BE2C (cell line): ENCODE data around the gene NDUFA8.

Experiments used
- DNase-seq: peaks from one replicate; pipeline ENCODE4 v3.0.0-alpha.2; 2020
- H3K27me3 ChIP-seq: fragments of 250-450 bp; sonication (Bioruptor Pico); 2 replicates; pipeline ENCODE4 v1.5.1; 2020; ENCODE audit warnings: mild to moderate bottlenecking
- H3K36me3 ChIP-seq: fragments of 250-450 bp; sonication (Bioruptor Pico); 2 replicates; pipeline ENCODE4 v1.5.1; 2020; ENCODE audit warnings: mild to moderate bottlenecking
- H3K4me1 ChIP-seq: fragments of 250-450 bp; sonication (Bioruptor Pico); 2 replicates; pipeline ENCODE4 v1.5.1; 2020
- H3K4me3 ChIP-seq: 2 replicates; pipeline ENCODE4 v1.5.1; 2011; ENCODE audit warnings: low read depth, low read length
- H3K9me3 ChIP-seq: fragments of 250-450 bp; sonication (Bioruptor Pico); 2 replicates; pipeline ENCODE4 v1.5.1; 2020
- TF ChIP-seq, protein P1 (sequence below): IDR thresholded peaks from 2 replicates; pipeline ENCODE4 v1.5.1; 2012; ENCODE audit warnings: mild to moderate bottlenecking, low read depth, low read length

Gene NDUFA8

GRCh38 chr9:122132539-122132938, 27.0 kb downstream of the NDUFA8 start:
- H3K36me3 ChIP-seq: no peaks in the 10 kb centered on the region
- H3K27me3 ChIP-seq: no peaks in the 10 kb centered on the region
- H3K4me1 ChIP-seq: peaks cover 6% of the 10 kb centered on the region; the same call in 1 of the 2 replicates
- no peak overlapping the region for H3K4me3 ChIP-seq
- TF ChIP-seq, protein P1, sequence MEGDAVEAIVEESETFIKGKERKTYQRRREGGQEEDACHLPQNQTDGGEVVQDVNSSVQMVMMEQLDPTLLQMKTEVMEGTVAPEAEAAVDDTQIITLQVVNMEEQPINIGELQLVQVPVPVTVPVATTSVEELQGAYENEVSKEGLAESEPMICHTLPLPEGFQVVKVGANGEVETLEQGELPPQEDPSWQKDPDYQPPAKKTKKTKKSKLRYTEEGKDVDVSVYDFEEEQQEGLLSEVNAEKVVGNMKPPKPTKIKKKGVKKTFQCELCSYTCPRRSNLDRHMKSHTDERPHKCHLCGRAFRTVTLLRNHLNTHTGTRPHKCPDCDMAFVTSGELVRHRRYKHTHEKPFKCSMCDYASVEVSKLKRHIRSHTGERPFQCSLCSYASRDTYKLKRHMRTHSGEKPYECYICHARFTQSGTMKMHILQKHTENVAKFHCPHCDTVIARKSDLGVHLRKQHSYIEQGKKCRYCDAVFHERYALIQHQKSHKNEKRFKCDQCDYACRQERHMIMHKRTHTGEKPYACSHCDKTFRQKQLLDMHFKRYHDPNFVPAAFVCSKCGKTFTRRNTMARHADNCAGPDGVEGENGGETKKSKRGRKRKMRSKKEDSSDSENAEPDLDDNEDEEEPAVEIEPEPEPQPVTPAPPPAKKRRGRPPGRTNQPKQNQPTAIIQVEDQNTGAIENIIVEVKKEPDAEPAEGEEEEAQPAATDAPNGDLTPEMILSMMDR: no peak
- H3K9me3 ChIP-seq: no peaks in the 10 kb centered on the region
- DNase-seq: no peak

DNA sequence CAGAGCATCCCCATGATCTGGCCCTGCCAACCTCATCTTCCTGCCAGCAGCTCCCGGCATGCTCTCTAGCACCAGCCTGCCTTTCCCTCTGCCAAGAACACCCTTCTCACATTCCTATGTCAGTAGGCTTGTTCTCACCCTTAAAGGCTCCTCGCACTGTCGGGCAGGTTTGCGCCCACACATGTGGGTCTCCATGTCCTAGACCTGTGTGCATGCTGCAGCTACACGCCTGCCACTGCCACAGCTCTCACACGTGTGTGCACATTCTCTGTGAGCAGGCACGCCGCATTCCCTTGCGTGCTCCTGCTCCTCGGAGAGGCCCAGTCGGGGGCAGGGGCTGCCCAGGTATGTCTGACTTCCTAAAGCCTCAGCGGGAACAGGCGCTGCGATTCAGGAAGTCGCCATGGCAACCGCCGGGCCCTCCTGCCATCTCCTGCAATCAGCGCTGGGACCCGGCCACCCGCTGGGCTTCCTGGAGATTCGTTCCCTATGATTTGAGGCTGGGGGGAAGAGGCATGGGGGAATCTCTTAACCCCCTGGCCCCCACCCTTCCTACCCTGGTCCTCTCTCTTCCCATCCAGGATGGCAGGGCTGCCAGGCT, 28.1 kb downstream of the NDUFA8 start:
- TF ChIP-seq, protein P1: no peak
- no peaks in the 10 kb centered on the region for H3K27me3 ChIP-seq

GRCh38 chr9:122130837-122131236, 28.7 kb downstream of the NDUFA8 start:
- TF ChIP-seq, protein P1: no peak
- H3K36me3 ChIP-seq: no peaks in the 10 kb centered on the region
- H3K4me3 ChIP-seq: no peak overlapping the region
- no peaks in the 10 kb centered on the region for H3K9me3 ChIP-seq
- no peak for DNase-seq
- H3K27me3 ChIP-seq: no peaks in the 10 kb centered on the region
- H3K4me1 ChIP-seq: peaks cover 6% of the 10 kb centered on the region; the same call in 1 of the 2 replicates

More for the DNA sequence above, 28.1 kb downstream of the NDUFA8 start:
- Histone ChIP-seq H3K4me3 (no peak overlapping the region), H3K4me1 (peaks cover 6% of the 10 kb centered on the region; the same call in 1 of the 2 replicates), H3K36me3 (no peaks in the 10 kb centered on the region), H3K9me3 (no peaks in the 10 kb centered on the region)
- DNase-seq: peak; percentile 54

DNA sequence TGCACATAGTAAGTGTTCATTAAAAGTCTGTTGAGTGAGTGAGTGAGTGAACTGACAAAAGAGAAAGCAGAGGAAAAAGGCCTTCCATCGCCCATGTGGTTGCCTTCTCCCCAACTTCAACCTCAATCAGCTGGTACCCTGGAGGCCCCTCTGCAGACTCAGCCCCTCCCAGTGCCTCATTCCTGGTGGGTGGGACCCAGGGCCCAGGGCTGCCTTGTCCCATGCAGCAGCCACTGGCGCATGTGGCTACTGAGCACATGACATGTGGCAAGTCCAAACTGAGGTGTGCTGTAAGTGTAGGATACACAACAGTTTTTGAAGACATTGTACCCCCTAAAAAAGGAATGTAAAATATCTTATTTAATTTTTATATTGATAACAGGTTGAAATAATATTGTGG, 29.6 kb downstream of the NDUFA8 start:
- no peak overlapping the region for H3K4me3 ChIP-seq
- H3K4me1 ChIP-seq: peaks cover 6% of the 10 kb centered on the region; the same call in 1 of the 2 replicates
- no peak for DNase-seq
- H3K9me3 ChIP-seq: no peaks in the 10 kb centered on the region
- no peaks in the 10 kb centered on the region for H3K36me3 ChIP-seq
- TF ChIP-seq, protein P1: no peak
- no peaks in the 10 kb centered on the region for H3K27me3 ChIP-seq

GRCh38 chr9:122128969-122129343, 30.6 kb downstream of the NDUFA8 start:
- Histone ChIP-seq H3K36me3 (no peaks in the 10 kb centered on the region), H3K4me1 (peaks cover 5% of the 10 kb centered on the region; the same call in 1 of the 2 replicates), H3K27me3 (no peaks in the 10 kb centered on the region), H3K4me3 (no peak overlapping the region), H3K9me3 (no peaks in the 10 kb centered on the region)
- DNase-seq: no peak
- TF ChIP-seq, protein P1: no peak
